ENCODE results near the gene RALGPS2. TPM values are rescaled to one million over a fixed set of nuclear protein-coding genes. Genes with fewer than 3 reads are reported as not detected.
"Not testable (repeated sequence)": the region's sequence is repeated elsewhere in the genome, so short reads cannot be mapped to it uniquely, and the experiment has no call there.

Gene RALGPS2
- total RNA-seq, 2 experiments from 2014 or later, result 1.4 to 1.9 TPM

- no peak for ATAC-seq
- CTCF ChIA-PET, result interaction anchor here (1.4 kb wide), 1 partner anchor 185 kb away, joined by 3 read pairs; no protein-coding TSS in a partner anchor
Measured at GRCh38 chr1:178727014-178727895, 2.2 kb downstream of the RALGPS2 start.

GRCh38 chr1:178733972-178734371 lies 8.9 kb downstream of the RALGPS2 start:
- Mint-ChIP-seq H3K27ac (no peak overlapping the region), H3K9me3 (ENCODE audit: low read depth) (no peaks in the 10 kb centered on the region), H3K4me3 (no peak overlapping the region), H3K4me1 (no peaks in the 10 kb centered on the region), H3K36me3 (no peaks in the 10 kb centered on the region), H3K27me3 (peaks cover 9% of the 10 kb centered on the region)
- DNase-seq (no peak), ATAC-seq (no peak)
- CTCF ChIA-PET, result no interaction called here

More at GRCh38 chr1:178727014-178727895, 2.2 kb downstream of the RALGPS2 start:
- Mint-ChIP-seq H3K36me3 (no peaks in the 10 kb centered on the region), H3K27me3 (peaks cover 44% of the 10 kb centered on the region), H3K27ac (no peak overlapping the region), H3K4me3 (no peak overlapping the region), H3K4me1 (peaks cover 10% of the 10 kb centered on the region), H3K9me3 (ENCODE audit: low read depth) (no peaks in the 10 kb centered on the region)
- DNase-seq, result no peak

GRCh38 chr1:178738780-178739179 lies 13.7 kb downstream of the RALGPS2 start:
- DNase-seq (no peak), ATAC-seq (no peak)
- Mint-ChIP-seq H3K4me3 (no peak overlapping the region), H3K36me3 (no peaks in the 10 kb centered on the region), H3K4me1 (no peaks in the 10 kb centered on the region), H3K27ac (no peak overlapping the region), H3K9me3 (ENCODE audit: low read depth) (peaks cover 2% of the 10 kb centered on the region), H3K27me3 (peaks cover 5% of the 10 kb centered on the region)
- CTCF ChIA-PET, result no interaction called here

GRCh38 chr1:178739285-178740045 lies 14.4 kb downstream of the RALGPS2 start:
- no peak for ATAC-seq
- Mint-ChIP-seq H3K36me3 (no peaks in the 10 kb centered on the region), H3K27me3 (peaks cover 4% of the 10 kb centered on the region), H3K27ac (no peak overlapping the region), H3K4me3 (no peak overlapping the region), H3K4me1 (no peaks in the 10 kb centered on the region), H3K9me3 (ENCODE audit: low read depth) (peaks cover 2% of the 10 kb centered on the region)
- CTCF ChIA-PET, result no interaction called here
- no peak for DNase-seq

- H3K27me3 Mint-ChIP-seq, result no peaks in the 10 kb centered on the region
- H3K4me1 Mint-ChIP-seq, result no peaks in the 10 kb centered on the region
- peaks cover 2% of the 10 kb centered on the region for H3K9me3 Mint-ChIP-seq (ENCODE audit: low read depth)
- no peak overlapping the region for H3K27ac Mint-ChIP-seq
- ATAC-seq (no peak), DNase-seq (no peak)
- no peak overlapping the region for H3K4me3 Mint-ChIP-seq
- no peaks in the 10 kb centered on the region for H3K36me3 Mint-ChIP-seq
- CTCF ChIA-PET, result interaction anchor here (1.4 kb wide), 1 partner anchor 10 kb away, joined by 3 read pairs; no protein-coding TSS in a partner anchor
Measured at GRCh38 chr1:178740491-178740890, 15.4 kb downstream of the RALGPS2 start.

GRCh38 chr1:178740924-178741323 lies 15.9 kb downstream of the RALGPS2 start:
- no peak for DNase-seq
- H3K36me3 Mint-ChIP-seq, result no peaks in the 10 kb centered on the region

GRCh38 chr1:178743801-178744200 lies 18.8 kb downstream of the RALGPS2 start:
- Mint-ChIP-seq H3K27me3 (no peaks in the 10 kb centered on the region), H3K4me1 (no peaks in the 10 kb centered on the region), H3K27ac (no peak overlapping the region), H3K9me3 (ENCODE audit: low read depth) (peaks cover 2% of the 10 kb centered on the region), H3K4me3 (no peak overlapping the region), H3K36me3 (no peaks in the 10 kb centered on the region)
- ATAC-seq (no peak), DNase-seq (no peak)
- CTCF ChIA-PET, result no interaction called here

More at GRCh38 chr1:178740924-178741323, 15.9 kb downstream of the RALGPS2 start:
- Mint-ChIP-seq H3K4me1 (no peaks in the 10 kb centered on the region), H3K9me3 (ENCODE audit: low read depth) (peaks cover 2% of the 10 kb centered on the region), H3K4me3 (no peak overlapping the region), H3K27ac (no peak overlapping the region), H3K27me3 (no peaks in the 10 kb centered on the region)
- CTCF ChIA-PET, result interaction anchor here (1.4 kb wide), 1 partner anchor 10 kb away, joined by 3 read pairs; no protein-coding TSS in a partner anchor
- no peak for ATAC-seq

- no peaks in the 10 kb centered on the region for H3K4me1 Mint-ChIP-seq
- DNase-seq (no peak), ATAC-seq (no peak)
- CTCF ChIA-PET, result no interaction called here
- no peak overlapping the region for H3K27ac Mint-ChIP-seq
- H3K27me3 Mint-ChIP-seq, result no peaks in the 10 kb centered on the region
- H3K36me3 Mint-ChIP-seq, result no peaks in the 10 kb centered on the region
- no peak overlapping the region for H3K4me3 Mint-ChIP-seq
- H3K9me3 Mint-ChIP-seq (ENCODE audit: low read depth), result peaks cover 2% of the 10 kb centered on the region
Measured at GRCh38 chr1:178745260-178745659, 20.2 kb downstream of the RALGPS2 start.

- CTCF ChIA-PET, result no interaction called here
Measured at GRCh38 chr1:178746345-178746744, 21.3 kb downstream of the RALGPS2 start.

GRCh38 chr1:178747361-178747760 lies 22.3 kb downstream of the RALGPS2 start:
- H3K27ac Mint-ChIP-seq; H3K4me3 Mint-ChIP-seq; H3K27me3 Mint-ChIP-seq; CTCF ChIA-PET; H3K9me3 Mint-ChIP-seq (ENCODE audit: low read depth); H3K36me3 Mint-ChIP-seq; H3K4me1 Mint-ChIP-seq; DNase-seq; ATAC-seq: not testable (repeated sequence)

More at GRCh38 chr1:178746345-178746744, 21.3 kb downstream of the RALGPS2 start:
- ATAC-seq (no peak), DNase-seq (no peak)
- H3K4me3 Mint-ChIP-seq, result no peak overlapping the region
- H3K27me3 Mint-ChIP-seq, result no peaks in the 10 kb centered on the region
- H3K4me1 Mint-ChIP-seq, result no peaks in the 10 kb centered on the region
- no peaks in the 10 kb centered on the region for H3K36me3 Mint-ChIP-seq
- peaks cover 2% of the 10 kb centered on the region for H3K9me3 Mint-ChIP-seq (ENCODE audit: low read depth)
- no peak overlapping the region for H3K27ac Mint-ChIP-seq

- no peaks in the 10 kb centered on the region for H3K9me3 Mint-ChIP-seq (ENCODE audit: low read depth)
- H3K27me3 Mint-ChIP-seq, result no peaks in the 10 kb centered on the region
- ATAC-seq (no peak), DNase-seq (no peak)
- no peak overlapping the region for H3K4me3 Mint-ChIP-seq
- no peak overlapping the region for H3K27ac Mint-ChIP-seq
- no peaks in the 10 kb centered on the region for H3K36me3 Mint-ChIP-seq
- no peaks in the 10 kb centered on the region for H3K4me1 Mint-ChIP-seq
- CTCF ChIA-PET, result interaction anchor here (0.8 to 1.3 kb wide), 3 partner anchors 9 to 24 kb away, joined by 3 read pairs; partner anchors contain the start of gene RALGPS2
Measured at GRCh38 chr1:178749581-178750166, 24.6 kb downstream of the RALGPS2 start.

- peaks cover 7% of the 10 kb centered on the region for H3K9me3 Mint-ChIP-seq (ENCODE audit: low read depth)
- CTCF ChIA-PET, result interaction anchor here (1.1 to 1.7 kb wide), 3 partner anchors 10 to 208 kb away, joined by 3 to 5 read pairs (median 3); no protein-coding TSS in a partner anchor
- no peaks in the 10 kb centered on the region for H3K36me3 Mint-ChIP-seq
- no peak overlapping the region for H3K27ac Mint-ChIP-seq
- no peak for DNase-seq
- H3K27me3 Mint-ChIP-seq, result no peaks in the 10 kb centered on the region
- no peak overlapping the region for H3K4me3 Mint-ChIP-seq
- ATAC-seq, result no peak
- no peaks in the 10 kb centered on the region for H3K4me1 Mint-ChIP-seq
Measured at GRCh38 chr1:178751046-178751445, 26.0 kb downstream of the RALGPS2 start.

- H3K9me3 Mint-ChIP-seq (ENCODE audit: low read depth), result peaks cover 7% of the 10 kb centered on the region
- ATAC-seq (no peak), DNase-seq (no peak)
- no peaks in the 10 kb centered on the region for H3K4me1 Mint-ChIP-seq
- no peak overlapping the region for H3K27ac Mint-ChIP-seq
- no peaks in the 10 kb centered on the region for H3K36me3 Mint-ChIP-seq
- H3K27me3 Mint-ChIP-seq, result no peaks in the 10 kb centered on the region
- H3K4me3 Mint-ChIP-seq, result no peak overlapping the region
- CTCF ChIA-PET, result interaction anchor here (0.9 to 1.6 kb wide), 6 partner anchors 24 to 226 kb away, joined by 3 to 9 read pairs (median 4); no protein-coding TSS in a partner anchor
Measured at GRCh38 chr1:178752891-178753290, 27.8 kb downstream of the RALGPS2 start.

Measured in activated CD8-positive, alpha-beta memory T cell treated with anti-CD3 and anti-CD28 coated beads, Interleukin-2, amount 10 ng/mL, durations not matched to agents 7 days and 5 days (primary cell).